Measurements from ENCODE around the gene NRXN2. TPM values are rescaled to one million over a fixed set of nuclear protein-coding genes. Genes with fewer than 3 reads are reported as not detected.

NRXN2 gene
- total and polyA plus RNA-seq, 11 donors = 0.42 to 5.5 (median 0.92) TPM; not detected in 1

DNA sequence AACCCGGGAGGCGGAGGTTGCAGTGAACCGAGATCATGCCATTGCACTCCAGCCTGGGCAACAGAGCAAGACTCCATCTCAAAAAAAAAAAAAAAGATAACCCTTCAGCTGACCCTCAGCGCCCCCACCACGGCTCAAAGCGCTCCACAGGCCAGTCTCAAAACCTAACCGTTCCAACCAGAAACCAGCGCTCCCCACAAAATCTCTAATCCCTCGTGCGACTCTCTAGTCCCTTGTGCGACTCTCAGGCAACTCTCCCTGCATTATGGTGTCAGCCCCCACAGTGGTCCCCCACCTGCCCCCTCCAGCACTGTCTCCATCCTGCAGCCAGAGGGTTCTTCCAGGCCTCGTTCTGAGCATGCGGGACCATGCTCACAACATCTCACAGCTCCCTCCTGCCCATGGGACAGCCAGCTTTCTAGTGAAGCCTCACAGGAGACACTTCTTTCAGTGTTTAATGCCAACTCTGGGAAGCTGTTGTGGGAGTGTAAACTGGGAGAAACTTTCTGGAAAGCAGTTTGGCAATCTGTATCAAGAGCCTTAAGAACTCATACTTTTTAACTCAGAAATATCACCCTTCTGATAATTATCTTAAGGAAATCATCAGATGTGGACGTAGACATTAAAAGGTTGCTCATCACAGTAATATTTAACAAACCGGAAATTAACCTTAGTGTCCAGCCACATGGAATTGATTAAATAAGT is 25.1 kb upstream of the NRXN2 start:
- Histone ChIP-seq H3K4me1 (peaks cover 4 to 31% (median 18%) of the 10 kb centered on the region in 12 donors), H3K36me3 (peaks cover 0 to 29% (median 18%) of the 10 kb centered on the region in 9 donors), H3K4me3 (no peak overlapping the region), H3K27ac (peak overlapping the region in 1 of 12 donors; percentile 98), H3K9me3 (no peaks in the 10 kb centered on the region), H3K27me3 (no peaks in the 10 kb centered on the region)
- WGBS, 4 donors = 81 to 84% (median 83%) methylated on average over 15 of the region's 15 CpGs
- DNase-seq (no peak), ATAC-seq (no peak)
- TF ChIP-seq POLR2A (IDR thresholded peaks at IDR 0.05) (no peak), CTCF (IDR thresholded peaks at IDR 0.05) (no peak)
- intact Hi-C loops (cut with DNase I) = loop anchor here in 1 of 10 donors (2.0 kb wide), 1 partner anchor 17 kb away; no protein-coding TSS in a partner anchor

DNA sequence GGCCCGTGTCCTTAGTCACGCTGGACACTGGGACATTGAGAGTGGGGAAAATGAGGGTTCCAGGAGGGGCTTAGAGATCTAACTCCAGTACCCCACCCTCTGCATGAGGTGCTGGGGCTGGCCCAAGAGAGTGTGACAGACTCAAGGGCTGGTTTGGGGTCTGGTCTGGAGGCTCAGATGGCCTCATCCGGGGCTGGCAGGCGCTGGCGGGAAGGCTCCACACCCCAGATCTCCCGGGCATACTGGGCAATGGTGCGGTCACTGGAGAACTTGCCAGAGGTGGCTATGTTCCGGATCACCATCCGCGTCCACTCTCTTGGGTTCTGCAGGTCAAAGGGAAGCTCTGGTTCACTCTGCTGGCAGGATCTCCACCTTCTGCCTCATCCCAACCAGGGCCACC is 23.5 kb upstream of the NRXN2 start:
- TF ChIP-seq POLR2A (IDR thresholded peaks at IDR 0.05) (no peak), CTCF (IDR thresholded peaks at IDR 0.05) (no peak)
- peak overlapping the region in 5 of 12 donors; percentile 51 to 88 (median 66) for H3K4me3 ChIP-seq
- peak in 1 of 5 donors; percentile 36 for DNase-seq

GRCh38 chr11:64745521-64746328 is 22.7 kb upstream of the NRXN2 start:
- H3K4me1 ChIP-seq = peaks cover 4 to 49% (median 28%) of the 10 kb centered on the region in 12 donors
- H3K27ac ChIP-seq = peak overlapping the region; percentile 80 to 98 (median 94)
- peaks cover 0 to 10% (median 4%) of the 10 kb centered on the region in 9 donors for H3K36me3 ChIP-seq
- ATAC-seq = peak; percentile 67 to 86 (median 75)
- no peaks in the 10 kb centered on the region for H3K27me3 ChIP-seq
- intact Hi-C loops (cut with DNase I) = loop anchor here in 2 of 10 donors (2.0 kb wide), 2 partner anchors 19 to 33 kb away; partner anchors contain the start of gene SF1 (in 1 of the 2)
- TF ChIP-seq CTCF (IDR thresholded peaks at IDR 0.05) = no peak
- TF ChIP-seq POLR2A (IDR thresholded peaks at IDR 0.05) = peak; percentile 34 to 75
- H3K9me3 ChIP-seq = no peaks in the 10 kb centered on the region
- H3K4me3 ChIP-seq = peak overlapping the region; percentile 27 to 88 (median 58)
- WGBS, 4 donors = 1 to 2% (median 2%) methylated on average over 25 to 52 of the region's 52 CpGs
- DNase-seq = peak; percentile 94 to 97 (median 95)

More for the DNA sequence above, 23.5 kb upstream of the NRXN2 start:
- no peak for ATAC-seq
- peaks cover 4 to 48% (median 28%) of the 10 kb centered on the region in 12 donors for H3K4me1 ChIP-seq
- intact Hi-C loops (cut with DNase I) = loop anchor here in 1 of 10 donors (2.0 kb wide), 1 partner anchor 18 kb away; no protein-coding TSS in a partner anchor
- no peaks in the 10 kb centered on the region for H3K27me3 ChIP-seq
- H3K27ac ChIP-seq = peak overlapping the region; percentile 80 to 98 (median 94)
- H3K9me3 ChIP-seq = no peaks in the 10 kb centered on the region
- H3K36me3 ChIP-seq = peaks cover 0 to 18% (median 11%) of the 10 kb centered on the region in 9 donors
- 63 to 76% (median 71%) methylated on average over 10 of the region's 10 CpGs for WGBS, 4 donors

All from heart left ventricle (tissue), 16 donors.